ENCODE results near the gene LRPAP1. TPM values are rescaled to one million over a fixed set of nuclear protein-coding genes. Genes with fewer than 3 reads are reported as not detected.
"Not testable (repeated sequence)": the region's sequence is repeated elsewhere in the genome, so short reads cannot be mapped to it uniquely, and the experiment has no call there.

Gene LRPAP1
- total RNA-seq, 1 donor from 2014 or later: 12.6 TPM

- DNase-seq: no peak
Measured at GRCh38 chr4:3518511-3518880, 13.7 kb downstream of the LRPAP1 start.

DNA sequence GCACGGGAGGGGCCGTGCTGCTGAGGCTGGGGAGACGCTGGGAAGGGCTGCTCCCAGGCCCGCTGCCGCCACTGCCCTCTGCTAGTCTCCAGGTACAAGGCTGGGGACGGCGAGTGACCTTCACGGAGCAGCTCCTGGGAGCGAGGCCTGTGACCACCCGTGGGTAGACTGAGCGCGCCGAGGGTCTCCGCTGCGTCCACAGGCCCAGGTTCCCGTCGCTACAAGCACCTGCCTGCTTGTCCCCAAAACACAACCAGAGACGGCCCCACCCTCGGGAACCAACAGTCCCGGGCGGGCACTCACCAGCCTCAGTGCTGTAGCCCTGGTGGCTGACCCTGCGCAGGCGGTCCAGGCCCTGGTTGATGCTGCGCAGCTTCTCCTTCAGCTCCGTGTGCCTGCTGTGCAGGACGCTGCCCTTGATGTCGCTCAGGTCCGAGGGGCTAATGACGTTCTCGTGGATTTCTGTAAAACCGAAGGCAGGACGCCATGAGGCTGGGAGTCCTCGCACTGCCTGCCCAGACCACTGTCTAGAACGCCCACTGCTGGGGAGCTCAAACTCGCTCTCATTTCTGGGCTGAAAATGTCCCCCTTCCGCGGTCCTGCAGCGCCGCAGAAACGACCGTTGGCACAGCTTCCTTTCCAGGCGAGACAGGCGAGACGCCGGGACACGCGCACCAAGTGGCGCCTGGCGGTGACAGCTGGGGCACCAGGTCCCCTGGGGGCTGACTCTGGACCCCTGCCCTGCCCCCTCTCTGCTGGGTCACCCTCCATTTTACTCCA lies 14.3 kb downstream of the LRPAP1 start:
- DNase-seq: no peak

DNA sequence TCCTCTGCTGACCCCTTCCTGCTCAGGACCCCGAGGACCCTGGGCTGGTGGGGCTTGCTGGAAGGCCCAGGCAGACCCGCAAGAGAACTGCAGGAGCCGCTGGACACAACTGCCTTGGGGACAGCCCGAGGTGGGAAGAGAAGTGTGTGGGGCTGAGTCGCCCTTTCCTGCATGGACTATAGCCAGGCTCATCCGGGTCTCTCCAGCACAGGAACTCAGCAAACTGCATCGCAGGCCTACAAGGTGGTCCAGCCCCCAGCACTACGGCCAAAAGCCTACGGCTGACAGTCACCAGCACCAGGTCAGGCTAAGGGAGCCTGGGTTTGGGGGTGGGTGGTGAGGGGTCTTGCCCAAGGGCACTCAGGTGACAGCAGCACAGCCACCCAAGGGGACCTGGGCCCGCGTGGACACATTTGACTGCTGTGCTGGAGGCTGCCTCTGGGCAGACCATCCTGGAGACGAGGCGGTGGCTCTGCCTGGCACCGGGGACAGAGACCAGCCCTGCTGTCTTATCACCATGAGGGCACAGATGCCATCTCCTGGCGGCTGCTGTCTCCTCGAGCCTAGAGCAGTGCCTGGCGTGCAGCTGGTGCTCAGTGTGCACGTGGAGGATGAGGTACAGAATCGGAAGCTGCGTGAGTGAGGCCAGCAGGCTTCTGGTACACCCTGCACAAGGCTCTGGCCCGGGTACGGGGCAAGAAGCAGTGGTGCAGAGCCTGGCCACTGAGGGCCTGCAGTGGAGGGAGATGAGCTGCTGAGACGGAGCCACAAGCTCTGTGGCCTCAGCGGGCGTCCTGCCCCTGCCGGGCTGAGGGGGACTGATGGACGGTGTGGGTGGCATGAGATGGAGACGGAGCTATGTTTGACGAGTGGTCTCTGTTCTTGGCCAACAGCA lies 15.1 kb downstream of the LRPAP1 start:
- no peak for DNase-seq

DNA sequence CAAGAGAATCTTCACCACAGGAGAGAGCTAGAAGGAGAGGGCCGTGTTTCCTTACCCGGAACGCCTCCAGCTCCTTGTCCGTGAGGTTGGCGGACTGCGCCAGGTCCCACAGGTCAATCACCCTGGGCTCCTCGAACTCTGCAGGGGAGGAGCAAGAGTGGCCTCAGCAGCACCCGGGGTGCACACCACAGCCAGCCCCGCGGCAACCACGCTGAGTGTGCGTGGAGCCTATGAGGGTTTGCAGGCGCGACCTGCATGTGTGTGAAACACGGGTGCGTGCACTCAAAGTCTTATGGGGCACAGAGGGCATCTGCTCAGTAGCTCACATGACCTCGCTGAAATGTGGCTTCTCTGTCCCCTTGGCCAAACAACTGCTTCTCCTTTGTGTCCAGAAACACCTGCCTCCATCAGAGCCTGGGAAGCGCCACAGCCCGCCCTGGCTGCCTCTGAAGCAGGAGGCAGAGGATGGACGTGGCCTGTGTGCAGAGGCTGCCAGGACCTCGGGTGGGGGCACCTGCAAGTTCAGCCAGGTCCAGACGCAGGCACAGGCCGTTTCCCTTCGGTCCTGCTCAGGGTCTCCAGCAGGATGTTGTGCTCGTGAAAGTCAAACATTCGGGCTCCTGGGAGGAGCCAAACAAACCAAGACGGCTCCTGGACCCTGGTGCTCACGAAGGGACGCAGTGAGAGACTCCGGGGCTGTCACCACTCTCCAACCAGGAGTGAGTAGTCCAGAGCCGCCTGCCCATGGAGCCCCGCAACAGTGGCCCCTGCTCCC lies 16.0 kb downstream of the LRPAP1 start:
- no peak for DNase-seq

DNA sequence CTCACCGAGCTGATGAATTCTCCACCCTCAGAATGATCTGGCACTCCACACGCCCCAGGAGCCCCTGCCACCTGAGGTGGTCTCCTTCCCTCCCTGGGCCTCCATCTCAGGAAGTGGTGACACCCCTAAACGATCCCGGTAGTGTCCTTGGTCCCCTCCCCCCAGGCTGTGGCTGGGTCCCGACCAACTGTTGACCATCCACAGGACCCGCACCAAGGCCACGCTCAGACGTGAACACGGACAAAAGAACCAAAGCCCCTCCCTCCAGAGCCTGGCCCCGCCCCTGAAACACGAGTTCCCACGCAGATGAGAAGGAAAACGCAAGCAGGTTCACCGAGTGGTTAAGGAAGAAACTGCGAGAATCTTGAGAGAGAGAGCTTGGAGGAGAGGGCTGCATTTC lies 16.6 kb downstream of the LRPAP1 start:
- DNase-seq: no peak

DNA sequence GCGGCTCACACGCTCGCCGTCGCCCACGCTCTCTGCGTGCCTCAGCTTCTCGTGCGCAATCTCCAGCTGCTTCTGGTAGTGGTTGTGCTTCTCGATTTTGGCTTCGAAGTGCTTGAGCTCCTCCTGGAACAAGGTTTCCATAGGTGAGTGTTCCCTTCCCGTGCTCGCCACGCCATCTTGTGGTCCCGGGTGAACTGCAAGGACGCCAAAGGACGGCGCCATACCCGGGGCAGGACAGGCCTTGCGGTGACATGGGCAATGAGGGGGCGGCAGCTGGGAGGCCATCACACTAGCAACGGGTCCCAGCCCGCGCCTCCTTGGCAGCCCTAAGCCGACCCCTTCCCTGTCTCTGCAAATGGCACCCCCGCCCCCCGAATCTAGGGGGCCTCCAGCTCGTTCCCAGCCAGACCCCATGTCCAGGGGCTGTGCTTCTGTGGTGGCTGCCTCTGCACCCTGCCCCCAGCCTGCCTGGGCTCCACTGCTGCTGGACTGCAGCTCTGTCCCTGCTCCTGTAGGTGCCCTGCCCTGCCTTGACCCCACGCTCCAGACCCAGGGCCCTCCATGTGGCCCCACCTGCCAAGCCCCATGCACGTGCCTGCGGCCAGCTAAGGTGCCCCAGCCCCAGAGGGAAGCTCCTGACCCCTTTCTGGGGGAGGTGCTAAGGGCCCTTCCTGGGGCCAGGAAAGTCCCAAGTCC lies 17.3 kb downstream of the LRPAP1 start:
- DNase-seq: no peak

DNA sequence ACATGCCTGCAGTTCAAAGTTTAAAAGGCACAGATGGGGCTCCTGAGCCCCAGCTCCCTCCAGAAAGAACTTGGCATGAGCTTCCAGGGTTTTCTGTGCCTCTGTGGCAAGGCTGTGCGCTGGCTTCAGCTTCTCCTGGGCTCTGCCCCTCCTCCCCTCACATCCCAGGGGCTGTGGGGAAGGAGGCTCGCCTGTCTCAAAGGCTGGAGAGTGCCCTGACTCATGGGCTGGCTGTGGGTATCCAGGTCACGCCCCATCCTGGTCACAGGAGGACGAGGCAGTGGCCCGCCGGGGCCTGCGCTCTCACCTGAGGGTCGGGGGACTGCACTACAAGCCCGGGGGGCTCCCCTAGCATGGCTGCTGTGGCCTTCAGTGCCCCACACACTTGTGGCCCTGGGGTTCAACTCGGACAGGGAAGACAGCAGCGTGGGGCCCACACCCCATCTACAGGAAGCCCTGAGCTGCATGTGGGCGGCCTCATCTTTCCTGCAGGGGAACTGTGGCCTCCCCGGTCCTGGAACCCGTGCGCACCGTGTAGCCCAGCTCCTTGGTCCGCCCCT lies 17.9 kb downstream of the LRPAP1 start:
- no peak for DNase-seq

GRCh38 chr4:3513807-3514206 lies 18.4 kb downstream of the LRPAP1 start:
- DNase-seq: no peak

DNA sequence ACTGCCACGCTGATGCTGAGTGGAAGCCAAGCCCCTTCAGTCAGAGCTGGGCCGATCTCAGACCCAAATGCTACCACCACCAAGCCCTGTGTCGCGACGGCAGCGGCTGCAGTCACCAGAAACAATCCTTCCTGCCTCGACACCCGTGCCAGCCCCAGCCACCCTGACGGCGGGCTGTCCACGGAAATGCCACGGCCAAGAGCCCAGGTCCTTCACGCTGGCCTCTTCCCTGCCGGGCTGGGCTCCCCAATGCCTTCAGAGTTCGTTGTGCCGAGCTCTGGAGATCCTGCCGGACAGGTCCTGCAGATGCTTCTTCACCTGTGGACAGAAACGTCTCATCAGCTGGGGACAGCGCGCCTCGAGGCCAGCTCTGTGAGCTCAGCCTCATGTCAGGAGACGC lies 19.5 kb downstream of the LRPAP1 start:
- DNase-seq: no peak

- DNase-seq: no peak
Measured at GRCh38 chr4:3512279-3512678, 19.9 kb downstream of the LRPAP1 start.

DNA sequence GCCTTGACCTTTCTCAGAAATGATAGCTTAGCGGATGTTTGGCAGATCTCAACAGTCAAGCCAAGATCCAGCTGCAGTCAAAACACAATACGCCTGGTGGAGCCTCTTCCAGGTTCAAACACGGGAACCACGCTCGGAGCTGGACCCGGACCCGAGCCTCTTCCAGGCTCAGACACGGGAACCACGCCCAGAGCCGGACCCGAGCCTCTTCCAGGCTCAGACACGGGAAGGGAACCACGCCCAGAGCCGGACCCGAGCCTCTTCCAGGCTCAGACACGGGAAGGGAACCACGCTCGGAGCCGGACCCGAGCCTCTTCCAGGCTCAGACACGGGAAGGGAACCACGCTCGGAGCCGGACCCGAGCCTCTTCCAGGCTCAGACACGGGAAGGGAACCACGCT lies 20.6 kb downstream of the LRPAP1 start:
- not testable (repeated sequence) for DNase-seq

DNA sequence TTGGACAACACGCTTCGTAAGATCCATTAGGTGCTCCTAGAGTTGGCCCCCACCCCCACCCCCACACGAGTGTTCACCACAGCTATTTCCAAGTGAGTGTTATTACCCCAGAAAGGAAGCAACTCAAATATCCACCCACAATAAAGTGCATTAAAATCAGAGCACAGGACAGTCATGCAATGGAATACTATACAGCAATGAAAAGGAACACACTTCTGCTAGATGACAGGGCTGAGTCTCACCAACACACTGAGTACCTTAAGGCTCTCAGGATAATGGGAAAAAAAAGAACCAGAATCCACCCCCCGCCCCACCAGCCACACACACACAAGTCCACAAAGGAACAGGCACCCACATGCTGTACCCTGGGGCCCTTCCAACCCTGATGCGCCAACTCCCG lies 21.0 kb downstream of the LRPAP1 start:
- no peak for DNase-seq

DNA sequence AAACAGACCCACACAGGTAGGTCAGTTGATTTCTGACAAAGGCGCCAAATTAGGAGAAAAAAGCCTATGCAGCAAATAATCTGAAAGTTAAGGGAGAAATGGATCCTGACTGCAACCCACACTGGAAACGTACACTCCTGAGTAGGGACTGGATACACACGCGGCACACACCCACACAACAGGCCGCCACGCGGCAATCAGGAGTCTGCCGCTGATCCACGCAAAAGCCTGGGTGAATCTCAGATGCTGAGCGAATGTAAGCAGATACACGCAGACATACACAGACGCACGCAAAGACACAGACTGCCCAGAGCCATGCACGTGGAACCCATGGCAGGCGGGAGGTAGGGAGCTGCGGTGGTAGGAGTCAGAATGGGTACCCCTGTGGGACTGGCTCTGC lies 21.7 kb downstream of the LRPAP1 start:
- DNase-seq: no peak

GRCh38 chr4:3508542-3508941 lies 23.7 kb downstream of the LRPAP1 start:
- DNase-seq: no peak

GRCh38 chr4:3505231-3505630 lies 27.0 kb downstream of the LRPAP1 start:
- DNase-seq: no peak

DNA sequence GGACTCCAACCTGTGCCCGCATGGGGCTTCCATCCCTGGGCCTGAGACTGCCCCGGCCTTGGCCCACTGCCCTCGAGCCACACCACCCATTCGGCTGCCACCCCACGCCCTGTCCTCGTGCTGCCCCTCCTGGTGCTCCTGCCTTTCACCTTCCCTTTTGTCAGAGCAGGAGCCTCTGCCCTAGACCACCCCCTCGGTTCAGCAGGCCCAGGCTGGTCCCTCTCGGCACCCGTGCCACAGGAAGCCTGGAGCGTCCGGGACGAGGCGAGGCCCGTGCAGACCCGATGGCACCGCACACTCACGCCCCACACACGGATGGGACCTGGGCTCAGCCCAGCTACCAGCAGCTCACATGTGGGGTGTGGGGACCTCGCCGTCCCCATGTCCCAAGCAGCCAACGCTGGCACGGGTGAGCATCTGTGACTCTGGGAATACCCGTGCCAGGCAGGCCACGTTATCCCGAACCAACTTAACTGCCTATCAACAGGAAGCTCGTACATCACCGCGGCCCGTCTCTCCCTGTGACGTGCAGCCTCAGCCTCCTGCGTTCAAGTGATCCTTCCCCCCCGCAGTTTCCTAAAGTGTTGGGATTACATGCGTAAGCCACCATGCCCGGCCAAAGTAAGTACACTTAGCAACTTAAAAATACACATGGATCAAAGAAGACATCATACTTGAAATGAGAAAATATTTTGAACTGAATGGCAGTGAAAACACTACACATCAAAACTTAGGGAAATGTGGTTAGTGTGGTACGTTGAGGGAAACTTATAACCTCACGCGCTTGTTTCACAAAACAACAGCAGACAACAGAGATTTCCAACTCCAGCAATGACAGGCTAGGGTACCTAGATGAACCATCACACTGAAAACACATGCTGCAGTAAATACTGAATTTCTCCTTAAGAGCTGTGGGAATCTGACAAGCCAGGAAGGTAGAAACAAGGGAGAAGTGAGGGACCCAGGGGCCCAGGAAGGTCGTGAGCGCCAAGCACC lies 29.0 kb downstream of the LRPAP1 start:
- DNase-seq: no peak

GRCh38 chr4:3501825-3502425 lies 30.3 kb downstream of the LRPAP1 start:
- DNase-seq: no peak

DNA sequence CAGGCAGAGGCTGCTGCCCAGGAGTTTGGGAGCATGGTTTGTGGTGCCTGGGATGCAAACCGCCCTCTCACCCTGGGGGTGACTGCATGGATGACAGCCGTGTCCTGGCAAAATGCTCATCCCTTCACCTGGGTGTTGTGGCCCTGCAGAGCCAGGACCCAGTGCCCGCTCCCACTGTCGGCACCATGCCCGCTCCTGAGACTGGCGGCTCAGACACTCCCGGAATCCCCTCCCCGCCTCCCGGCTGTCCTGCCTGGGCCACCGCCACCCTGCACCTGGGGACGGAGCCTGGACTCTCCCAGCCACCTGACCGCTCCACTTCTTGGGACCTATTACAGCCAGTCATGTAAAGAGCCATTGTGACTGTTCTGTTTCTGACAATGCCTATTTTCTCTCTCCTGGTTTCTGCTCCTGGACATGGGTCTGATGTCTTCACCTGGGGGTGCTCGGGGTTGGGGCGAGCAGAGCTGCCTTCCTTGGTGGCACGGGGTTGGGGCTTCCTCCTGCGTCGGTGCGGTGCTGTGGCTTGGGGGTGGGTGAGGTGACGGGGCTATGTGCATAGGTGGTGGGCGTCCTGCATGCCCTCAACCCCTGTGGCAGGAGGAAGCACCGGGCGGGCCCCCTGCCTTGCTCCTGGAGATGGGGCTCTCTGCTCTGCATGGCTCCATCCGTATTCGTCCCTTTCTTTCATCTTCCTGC lies 30.9 kb downstream of the LRPAP1 start:
- DNase-seq: no peak

- DNase-seq: no peak
Measured at GRCh38 chr4:3500634-3501101, 31.6 kb downstream of the LRPAP1 start.
